Embryonic facial prominence (tissue), 1 donor: ENCODE data around the gene AGPAT1.
A peak's percentile ranks its signal among the peaks of the same experiment; 100 is the strongest.
"Not testable (repeated sequence)": the region's sequence is repeated elsewhere in the genome, so short reads cannot be mapped to it uniquely, and the experiment has no call there.

ENCODE experiments used
- DNase-seq: peaks from one replicate; pipeline ENCODE4 v3.0.0-alpha.2; 2016; ENCODE audit errors: extremely low spot score

The AGPAT1 gene, protein sequence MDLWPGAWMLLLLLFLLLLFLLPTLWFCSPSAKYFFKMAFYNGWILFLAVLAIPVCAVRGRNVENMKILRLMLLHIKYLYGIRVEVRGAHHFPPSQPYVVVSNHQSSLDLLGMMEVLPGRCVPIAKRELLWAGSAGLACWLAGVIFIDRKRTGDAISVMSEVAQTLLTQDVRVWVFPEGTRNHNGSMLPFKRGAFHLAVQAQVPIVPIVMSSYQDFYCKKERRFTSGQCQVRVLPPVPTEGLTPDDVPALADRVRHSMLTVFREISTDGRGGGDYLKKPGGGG

DNA sequence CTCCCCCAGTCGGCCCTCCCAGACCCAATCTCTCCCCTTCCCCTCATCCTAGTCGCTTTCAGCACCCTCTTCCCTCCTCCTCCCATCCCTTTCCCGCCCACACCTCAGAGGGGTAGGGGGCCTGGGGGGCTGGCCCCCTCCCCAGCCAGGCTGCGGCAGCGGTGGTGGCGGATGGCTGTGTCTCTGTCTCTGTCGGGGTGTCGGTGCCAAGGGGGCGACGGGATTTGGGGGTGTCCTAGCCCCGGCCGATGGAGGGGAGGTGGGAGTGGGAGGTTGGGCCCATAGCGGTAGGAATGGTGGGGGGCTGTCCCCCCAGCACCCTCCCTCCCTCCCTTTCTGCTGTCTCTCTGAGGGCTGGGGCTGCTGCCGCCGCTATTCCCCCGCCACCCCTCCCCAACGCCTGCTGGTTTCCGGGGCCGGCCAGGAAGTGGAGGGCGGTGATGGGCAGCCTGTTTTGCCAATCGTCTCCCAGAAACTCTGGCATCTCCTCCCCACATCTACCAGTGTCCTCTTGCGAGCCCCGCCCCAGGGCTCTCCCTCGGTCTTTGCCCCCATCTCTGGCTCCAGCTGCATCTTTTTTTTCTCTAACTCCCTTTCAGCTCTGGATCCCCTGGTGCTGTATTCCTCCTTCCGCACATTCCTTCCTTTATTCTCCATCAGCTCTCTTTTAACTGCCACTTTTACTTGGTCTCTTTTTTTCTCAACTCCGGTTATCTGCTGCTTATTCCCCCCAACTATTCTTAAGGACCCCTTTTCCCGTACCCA lies at the start of gene AGPAT1:
Gene AGPAT1, minus strand, starts transcription at position 374 of the 765 bp plus-strand sequence. CDS start 4,588 bp downstream, outside the sequence.
- peak; percentile 93 for DNase-seq

DNA sequence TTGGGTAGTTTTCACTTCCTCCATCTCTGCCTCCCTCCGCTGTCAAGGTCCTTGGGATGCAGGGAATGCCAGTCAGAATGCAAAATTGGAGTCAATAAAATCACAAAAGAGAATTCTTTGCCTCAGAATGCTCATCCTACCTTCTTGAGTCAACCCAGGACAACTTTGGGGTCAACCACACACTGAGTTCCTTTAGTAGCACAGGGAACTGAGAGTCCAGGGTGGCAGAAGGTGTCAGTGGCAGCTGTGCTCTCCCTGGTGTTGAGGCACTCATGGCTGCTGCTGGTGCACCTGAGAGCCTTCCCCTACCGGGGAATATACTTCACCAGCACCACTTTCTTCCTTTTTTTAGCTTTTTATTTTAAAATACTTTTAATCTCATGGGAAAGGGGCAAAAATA lies 48.8 kb upstream of the AGPAT1 start:
- DNase-seq, result no peak

DNA sequence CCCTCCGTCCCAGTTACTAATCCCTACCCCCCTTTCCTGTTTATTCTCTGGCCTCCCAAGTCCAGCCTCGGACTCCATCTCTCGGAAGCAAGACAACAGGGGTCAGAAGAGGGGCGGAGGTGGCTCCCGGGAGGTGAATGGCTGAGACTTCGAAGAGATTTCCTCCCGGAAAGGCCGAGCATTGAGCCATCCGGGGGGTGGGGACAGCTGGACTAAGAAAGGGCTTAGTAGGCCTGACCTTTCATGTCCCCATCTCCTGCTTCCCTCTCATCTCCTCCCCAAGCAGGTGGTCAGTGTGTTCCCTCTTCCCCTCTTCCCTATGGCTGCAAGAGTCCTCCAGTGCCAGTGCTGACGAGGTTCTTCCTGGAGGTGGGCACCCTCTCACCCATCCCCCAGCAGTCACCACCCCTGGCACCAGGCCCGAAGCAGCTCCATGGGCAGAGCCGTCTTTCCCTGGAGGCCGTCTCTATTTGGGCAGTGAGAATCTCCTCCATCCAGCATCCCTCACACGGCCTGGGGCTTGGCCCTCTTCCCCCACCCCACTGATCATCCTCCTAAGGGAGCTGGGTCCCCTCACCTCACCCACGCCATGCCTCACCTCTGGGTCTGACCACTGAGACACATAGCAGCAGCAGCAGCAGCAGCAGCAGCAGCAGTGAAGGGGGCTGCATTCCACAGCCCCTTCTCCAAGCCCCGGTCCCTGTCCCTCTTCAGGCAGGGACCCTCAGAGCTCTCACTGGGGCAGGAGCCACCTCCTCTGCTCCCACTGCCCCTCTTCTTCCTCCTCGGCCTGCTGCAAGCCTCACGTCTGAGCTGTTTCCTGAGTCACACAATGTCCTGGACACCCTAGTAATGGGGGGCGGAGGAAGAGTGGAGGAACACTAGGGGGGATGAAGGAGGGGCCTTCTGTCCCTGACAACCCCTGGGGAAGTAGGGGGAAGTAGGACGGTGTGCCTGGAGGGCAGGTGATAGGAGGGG lies 47.7 kb upstream of the AGPAT1 start, which contains the start of gene NOTCH4:
Gene NOTCH4, minus strand, starts transcription at position 810 of the 978 bp plus-strand sequence. Its CDS starts 139 bp downstream, at position 671.
- DNase-seq, result no peak

DNA sequence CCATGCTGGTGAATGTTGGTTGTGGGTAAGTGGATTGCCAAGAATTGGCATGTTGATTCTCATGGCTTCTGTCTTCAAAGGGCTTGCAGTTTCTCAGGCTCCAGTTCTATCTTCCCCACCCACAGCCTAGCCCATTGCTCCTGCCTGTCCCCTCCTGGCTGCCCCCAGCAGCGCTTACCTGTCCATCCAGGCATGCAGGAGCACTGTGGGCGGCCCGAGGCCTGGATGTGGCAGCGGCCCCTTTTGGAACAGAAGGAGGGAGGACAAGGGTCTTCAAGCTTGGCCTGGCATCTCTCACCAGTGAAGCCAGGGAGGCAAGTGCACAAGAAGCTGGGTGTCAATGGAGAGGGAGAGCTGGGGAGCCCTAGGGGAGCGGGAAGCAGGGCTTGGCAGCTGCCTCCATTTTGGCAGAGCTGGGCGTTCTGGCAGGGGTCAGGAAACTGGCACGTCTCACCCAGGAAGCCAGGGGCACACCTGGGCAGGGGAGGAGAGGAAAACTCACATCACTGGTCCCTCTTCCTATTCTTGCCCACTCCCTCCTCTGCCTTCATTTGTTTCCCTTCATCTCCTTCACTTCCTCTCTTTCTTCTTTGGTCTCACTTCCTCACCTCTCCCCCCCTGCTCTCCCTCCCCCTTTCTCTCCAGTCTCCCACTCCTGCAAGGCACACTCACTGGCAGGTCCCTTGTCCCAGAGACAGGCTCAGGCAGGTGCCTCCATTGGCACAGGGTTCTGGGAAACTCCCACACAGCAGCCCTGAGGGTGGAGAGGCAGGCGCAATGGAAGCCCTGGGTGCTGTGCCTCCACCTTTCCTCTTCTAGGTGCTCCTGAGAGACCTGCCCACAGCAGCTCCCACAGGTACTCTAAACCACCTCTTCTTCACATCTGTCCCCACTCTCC lies 46.7 kb upstream of the AGPAT1 start:
- DNase-seq, result no peak

DNA sequence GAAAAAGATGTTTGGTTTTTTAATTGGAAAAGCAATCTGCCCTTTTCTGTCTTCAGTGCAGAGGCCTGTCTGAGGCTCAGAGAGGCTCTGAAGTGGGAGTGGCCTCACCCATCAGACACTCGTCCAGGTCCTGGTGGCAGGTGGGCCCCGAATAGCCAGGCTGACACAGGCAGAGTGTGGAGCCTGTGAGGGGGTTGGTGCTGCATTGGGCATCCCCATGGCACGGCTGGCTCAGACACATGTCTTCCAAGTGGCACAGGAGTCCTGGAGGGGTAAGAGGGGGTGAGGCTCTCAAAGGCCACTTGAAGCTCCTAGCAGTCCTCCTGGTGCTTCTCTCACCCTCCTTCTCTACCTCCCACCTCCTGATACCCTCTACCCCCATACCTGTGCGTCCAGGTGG lies 44.1 kb upstream of the AGPAT1 start:
- no peak for DNase-seq

DNA sequence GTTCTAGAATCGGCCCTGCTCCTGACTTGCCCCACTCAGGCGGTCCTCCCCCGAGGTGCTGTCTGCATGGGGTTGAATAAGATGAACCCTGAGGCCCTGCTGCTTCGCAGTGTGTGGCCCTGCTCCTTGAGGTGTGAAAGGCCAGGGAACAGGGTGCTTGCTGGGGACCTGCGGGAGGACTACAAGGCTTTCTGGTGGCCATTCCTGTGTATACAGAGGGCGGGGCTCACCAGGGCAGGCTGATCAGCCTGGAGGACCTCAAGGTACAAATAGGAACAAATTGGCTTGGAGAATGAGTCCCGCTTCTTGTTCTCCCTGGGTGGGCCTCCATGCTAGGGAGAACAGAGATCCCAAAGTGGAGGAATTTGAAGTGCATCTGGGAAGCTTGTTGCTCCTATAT lies 42.3 kb upstream of the AGPAT1 start:
- DNase-seq, result no peak

DNA sequence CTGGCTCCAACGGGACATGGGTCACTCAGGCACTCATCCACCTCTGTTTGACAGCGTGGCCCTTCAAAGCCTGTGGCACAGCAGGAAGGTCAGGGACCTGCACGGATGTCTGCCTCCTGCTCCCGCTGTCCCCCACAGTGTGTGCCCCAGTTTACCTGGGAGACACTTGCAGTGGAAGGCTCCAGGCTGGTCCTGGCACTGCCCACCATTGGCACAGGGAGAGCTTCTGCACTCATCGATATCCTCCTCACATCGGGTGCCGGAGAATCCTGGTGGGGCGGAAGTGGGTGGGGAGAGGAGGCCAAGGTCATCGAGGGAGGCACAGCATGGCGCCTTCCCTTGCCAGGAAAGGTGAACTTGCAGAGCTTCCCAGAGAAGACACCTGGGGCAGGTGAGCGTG lies 41.1 kb upstream of the AGPAT1 start:
- DNase-seq, result no peak

DNA sequence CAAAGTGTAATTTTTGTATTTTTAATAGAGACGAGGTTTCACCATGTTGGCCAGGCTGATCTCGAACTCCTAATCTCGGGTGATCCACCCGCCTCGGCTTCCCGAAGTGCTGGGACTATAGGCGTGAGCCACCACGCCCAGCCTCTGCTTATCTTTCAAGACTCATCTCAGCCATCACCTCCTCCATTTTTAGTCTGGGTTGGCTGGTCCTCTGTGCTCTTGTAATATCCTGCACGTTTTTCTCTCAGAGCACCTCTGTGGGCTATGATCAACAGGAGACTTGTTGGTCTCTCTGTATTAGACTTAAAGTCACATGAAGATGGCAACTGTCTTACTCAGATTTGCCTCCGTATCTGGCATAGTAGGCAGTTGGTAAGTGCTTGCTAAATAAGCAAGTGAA lies 40.4 kb upstream of the AGPAT1 start:
- DNase-seq, result no peak

DNA sequence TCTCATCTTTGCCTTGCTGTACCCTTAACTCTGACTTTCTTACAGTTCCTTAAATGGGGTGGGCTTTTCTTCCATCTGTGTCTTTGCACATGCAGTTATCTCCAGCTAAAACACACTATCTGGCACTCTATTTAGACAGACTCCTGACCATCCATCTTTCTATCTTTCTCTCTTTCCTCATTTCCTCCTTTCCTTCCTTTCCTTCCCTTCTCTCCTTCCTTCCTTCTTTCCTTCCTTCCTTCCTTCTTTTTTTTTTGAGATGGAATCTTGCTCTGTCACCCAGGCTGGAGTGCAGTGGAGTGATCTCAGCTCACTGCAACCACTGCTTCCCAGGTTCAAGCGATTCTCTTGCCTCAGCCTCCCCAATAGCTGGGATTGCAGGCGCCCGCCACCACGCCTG lies 39.7 kb upstream of the AGPAT1 start:
- DNase-seq, result no peak

DNA sequence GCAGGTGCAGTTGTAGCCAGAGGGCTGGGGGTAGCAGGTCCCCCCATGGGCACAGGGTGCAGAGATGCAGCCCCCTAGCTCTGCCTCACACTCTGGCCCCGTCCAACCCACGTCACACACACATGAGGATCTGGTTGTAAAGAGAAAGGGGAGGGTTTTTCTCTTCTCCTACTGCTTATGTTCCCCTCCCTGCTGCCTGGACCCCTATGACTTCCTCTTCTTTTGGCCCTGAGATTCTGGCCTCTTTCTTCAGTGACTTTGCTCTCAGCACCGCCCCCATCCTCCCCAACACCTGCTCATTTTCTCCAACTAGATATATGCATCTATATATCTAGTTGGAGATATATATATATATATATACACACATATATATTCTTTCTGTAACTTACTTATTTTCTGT lies 38.2 kb upstream of the AGPAT1 start:
- DNase-seq, result no peak

DNA sequence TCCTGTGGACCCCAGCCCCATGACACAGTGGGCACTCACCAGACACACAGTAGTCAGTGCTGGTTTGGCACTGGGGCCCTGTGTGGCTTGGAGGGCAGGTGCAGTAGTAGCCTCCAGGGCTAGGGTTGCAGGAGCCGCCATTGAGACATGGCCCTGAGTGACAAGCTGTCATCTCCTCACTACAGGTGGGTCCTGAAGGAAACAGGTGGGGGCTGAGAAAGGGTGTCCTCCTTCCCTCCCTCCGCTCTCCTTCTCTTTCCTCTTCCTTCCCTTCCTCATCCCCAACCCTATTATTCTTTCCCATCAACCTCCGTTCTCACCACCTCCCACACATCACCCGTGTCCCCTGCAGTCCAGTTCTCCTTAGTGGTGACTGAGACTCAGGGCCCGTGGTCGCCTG lies 37.8 kb upstream of the AGPAT1 start:
- DNase-seq, result no peak

DNA sequence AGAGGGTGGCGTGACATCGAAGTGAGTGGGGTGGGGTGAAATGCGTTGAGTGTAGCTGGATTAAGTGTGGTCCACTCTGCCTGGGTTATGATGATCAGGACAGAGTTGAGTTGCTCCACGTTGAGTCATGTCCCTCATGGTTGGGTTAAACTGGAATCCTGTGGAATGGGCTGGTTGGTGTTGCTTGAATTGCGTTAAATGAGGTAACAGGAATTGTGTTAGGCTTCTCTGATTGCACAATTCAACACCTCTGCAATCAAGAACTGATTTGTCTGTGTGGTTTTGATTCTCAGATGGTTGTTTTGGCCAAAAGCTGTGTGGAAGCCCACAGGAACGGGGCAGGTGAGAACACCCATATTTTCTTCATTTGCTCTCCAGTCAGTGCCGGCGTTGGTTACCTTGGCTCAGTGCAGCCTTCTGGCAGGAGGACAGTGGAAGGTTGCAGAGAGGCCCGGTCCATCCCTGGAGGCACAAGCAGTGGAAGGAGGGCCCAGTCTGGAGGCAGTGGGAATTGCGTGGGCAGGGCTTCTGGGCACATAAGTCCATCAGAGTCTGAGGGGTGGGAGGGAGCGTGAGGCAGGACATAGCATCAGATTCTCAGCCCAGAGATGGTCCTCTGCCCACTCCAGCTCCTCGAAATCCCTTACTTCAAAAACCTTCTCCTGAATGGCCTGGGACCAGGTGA lies 36.3 kb upstream of the AGPAT1 start:
- DNase-seq, result no peak

DNA sequence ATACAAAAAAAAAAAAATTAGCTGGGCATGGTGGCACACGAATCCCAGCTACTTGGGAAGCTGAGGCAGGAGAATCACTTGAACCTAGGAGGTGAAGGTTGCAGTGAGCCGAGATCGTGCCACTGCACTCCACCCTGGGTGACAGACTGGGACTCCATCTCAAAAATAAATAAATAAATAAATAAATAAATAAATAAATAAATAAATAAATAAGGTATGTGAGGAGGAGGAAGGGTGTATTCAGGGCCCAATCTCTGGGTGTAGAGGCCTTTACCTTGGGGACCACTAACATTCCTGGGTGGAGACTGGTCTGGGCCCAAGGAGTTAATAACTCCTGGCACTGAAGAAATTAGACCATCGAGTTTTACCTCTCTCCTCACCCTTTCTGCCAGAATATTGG lies 35.5 kb upstream of the AGPAT1 start:
- DNase-seq, result not testable (repeated sequence)

DNA sequence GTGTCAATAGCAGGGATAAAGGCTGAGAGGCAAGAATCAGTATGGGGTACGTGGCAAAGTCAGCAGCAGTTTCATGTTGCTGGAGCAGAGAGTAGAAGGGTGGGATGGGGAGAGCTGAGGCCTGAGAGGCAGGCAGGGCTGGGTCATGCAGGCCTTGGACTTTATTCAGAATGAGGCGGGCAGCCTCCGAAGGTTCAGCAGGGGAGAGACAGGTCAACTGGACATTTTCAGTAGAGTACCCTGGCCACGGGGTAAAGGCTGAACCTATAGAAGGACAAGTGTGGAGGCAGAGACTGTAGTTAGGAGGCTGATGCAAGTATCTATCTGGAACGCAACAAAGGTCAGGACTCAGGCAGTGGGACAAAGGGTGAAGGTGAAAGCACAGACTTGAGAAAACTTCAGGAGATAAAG lies 34.3 kb upstream of the AGPAT1 start:
- no peak for DNase-seq

DNA sequence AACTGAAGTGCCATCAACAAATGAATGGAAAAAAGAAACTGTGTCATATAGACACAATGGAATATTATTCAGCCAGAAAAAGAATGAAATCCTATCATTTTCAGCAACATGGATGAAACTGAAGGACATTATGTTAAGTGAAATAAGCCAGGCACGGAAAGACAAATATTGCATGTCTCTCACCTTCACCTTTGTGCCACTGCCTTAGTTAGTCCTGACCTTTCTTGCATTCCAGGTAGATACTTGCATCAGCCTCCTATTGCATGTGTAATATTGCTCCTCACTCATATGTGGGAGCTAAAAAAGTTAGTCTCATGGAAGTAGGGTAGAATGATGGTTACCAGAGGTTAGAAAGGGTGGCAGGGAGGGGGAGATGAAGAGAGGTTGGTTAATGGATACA lies 33.1 kb upstream of the AGPAT1 start:
- no peak for DNase-seq

DNA sequence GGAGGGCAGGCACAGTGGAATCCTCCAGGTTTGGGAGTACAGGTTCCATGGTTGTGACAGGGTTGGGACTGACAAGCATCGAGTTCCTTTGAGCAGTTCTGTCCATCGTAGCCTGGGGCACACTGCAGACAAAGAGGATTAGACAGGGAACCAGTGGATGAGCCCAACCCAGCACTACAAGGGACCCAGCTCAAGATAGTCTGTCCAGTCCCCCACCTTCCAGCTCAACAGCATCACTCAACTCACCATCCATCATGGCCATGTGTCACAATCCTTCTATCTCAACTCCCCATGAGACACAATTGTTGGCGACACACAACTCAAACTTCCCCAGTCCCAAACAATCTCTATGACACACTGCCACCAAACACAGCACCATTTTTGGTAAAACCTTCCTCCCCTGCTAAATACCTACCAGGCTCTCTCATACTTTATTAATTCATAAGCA lies 28.4 kb upstream of the AGPAT1 start:
- no peak for DNase-seq

DNA sequence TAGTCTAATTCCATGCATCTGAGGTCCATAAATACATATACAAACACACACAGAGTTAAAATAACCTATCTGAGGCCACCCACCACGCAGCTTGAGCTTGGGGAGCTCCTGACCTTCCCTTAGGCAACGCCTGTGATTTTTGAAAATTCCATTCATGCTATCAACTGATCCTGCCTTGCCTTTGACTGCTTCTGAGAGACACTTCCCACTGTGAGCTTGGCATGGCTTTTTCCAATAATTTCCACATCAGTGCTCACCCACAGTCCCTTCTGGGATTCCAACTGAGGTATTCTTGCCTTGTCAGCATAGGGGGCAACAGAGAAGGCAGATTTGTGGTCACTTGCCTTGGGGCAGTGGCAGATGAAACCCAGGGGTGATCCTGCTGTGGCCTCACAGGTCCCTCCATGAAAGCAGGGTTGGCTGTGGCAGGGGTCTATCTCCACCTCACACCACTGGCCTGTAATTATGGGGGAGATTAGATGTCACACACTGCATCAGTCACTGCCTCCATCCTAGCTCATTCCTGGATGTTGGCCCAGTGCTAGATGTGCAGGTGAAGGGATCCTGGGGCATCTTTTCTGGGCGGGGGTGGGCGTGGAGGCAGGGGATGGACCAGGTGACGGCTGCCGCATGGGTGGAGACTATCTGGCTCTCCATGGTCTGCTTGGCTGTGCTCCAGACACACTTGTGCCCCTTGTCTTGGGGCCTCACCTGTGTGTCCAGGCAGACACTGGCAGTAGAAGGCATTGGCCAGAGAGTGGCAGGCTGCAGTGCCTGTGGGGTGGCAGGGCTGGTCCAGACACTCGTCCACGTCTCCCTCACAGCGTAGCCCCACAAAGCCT lies 27.8 kb upstream of the AGPAT1 start:
- no peak for DNase-seq

DNA sequence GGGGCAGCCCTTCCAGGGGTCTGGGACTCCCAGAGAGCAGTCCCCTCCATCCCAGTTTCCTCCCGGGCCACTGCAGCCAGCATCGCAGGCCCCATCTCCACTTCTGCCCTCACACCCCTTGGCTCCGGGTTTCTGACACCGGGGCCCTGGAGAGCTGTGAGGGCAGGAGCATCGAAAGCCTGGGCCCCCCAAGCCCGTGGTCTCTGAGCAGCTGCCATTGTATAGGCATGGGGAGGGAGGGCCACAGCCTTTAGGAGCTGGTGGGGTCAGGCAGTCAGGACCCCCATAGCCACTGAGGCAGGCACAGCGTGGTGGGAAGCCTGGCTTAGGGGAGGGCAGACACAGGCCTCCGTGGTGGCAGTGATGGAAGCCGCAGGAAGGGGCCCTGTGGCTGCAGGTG lies 26.3 kb upstream of the AGPAT1 start:
- no peak for DNase-seq

DNA sequence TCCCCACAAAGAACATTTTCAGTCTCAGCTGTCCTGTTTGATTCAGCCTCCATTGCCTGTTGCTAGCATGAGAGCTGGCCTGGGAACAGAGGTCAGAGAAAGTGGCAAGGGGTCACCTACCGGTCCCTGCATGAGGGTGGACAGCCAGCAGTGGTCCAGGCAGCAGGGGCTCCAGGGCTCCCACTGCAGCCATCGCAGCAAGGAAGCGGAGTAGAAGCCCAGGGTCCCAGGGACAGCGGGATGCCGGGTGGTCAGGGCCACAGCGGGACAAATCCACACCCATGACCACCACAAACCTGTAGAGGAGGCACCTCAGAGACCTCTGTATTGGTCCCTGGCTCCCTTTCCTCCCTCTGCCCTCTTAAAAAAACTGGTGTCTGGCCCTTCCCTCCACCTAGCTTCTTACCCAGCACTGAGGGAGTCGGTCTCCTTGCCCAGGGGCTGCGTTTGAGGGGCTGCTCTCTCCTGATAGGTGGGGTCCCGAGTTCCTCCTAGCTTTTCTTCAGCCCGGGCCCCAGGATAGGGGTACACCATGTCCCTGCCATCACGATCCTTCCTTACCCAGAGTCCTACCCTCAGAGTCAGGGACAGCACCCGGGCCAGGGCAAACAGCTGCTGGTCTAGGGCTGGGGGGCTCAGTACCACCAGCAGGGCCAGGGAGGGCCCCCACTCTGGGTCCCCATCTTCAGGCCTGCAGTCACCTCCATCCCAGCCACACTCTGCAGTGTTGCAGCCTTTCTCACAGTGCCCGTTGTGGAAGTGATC lies 25.0 kb upstream of the AGPAT1 start:
- no peak for DNase-seq
